ENCODE data around the gene MAMSTR.
"Not testable (repeated sequence)": the region's sequence is repeated elsewhere in the genome, so short reads cannot be mapped to it uniquely, and the experiment has no call there.

The MAMSTR gene

DNA sequence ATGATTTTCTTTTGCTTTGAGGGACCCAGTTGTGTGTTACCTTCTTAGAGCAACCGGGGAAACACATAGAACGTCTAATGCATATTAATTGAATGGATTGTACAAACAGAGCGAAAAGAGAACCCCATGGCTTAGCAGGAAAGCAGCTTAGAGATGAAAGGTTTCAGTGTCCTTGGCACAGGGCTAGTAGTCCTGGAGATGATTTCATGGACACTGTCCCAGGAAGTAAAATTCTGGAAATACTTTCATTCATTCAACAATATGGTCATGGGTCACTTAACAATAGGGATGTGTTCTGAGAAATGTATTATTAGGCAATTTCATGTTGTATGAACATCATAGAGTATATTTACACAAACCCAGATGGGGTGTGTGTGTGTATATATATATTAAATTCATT is 33.4 kb downstream of the MAMSTR start:
- no peak for DNase-seq (ENCODE audit: low read depth)

DNA sequence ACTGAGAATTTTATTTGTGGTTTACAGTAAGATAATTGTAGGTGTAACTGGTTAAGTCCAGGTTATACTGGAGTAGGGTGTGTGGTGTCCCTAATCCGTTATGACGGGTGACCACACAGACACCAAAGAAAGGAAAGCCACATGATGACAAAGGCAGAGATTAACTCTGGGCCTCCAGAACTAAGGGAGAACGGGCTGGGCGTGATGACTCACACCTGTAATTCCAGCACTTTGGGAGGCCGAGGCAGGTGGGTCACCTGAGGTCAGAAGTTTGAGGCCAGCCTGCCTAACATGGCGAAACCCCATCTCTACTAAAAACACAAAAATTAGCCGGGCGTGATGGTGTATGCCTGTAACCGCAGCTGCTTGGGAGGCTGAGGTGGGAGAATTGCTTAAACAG is 33.9 kb downstream of the MAMSTR start:
- DNase-seq (ENCODE audit: low read depth) = no peak

DNA sequence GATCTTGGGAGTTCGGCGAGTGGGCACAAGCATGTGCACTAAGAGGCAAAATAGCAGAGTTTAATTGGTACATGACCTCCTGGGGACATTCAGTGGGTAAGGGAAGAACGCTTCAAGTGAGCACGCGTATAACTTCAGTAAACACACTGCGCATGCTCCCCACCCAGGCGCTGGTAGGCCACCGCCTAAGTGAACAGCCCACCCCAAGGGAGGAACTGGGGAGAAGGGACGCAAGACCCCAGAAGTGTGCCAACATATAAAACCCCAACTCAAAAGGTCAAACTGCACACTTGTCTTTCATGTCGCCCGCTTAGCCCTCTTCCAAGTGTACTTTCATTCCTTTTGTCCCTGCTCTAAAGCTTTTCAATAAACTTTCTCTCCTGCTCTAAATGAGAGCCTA is 36.2 kb downstream of the MAMSTR start:
- peak; percentile 12 for DNase-seq (ENCODE audit: low read depth)

DNA sequence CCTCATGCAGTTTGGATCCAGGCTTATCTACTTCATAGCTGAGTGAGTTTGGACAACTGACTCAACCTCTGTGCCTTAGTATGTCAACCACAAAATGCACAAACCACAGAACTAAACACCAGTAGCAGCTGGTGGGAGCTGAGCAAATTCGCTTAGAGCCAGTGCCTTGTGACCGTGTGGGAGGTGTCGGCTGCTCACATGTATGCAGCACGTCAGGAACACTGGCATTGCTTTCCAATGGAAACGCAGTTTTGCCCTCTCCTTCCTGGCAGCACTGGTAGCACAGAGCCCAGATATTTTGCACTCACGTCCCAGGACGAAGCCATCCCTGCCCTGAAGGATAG is 38.4 kb downstream of the MAMSTR start:
- DNase-seq (ENCODE audit: low read depth) = no peak

DNA sequence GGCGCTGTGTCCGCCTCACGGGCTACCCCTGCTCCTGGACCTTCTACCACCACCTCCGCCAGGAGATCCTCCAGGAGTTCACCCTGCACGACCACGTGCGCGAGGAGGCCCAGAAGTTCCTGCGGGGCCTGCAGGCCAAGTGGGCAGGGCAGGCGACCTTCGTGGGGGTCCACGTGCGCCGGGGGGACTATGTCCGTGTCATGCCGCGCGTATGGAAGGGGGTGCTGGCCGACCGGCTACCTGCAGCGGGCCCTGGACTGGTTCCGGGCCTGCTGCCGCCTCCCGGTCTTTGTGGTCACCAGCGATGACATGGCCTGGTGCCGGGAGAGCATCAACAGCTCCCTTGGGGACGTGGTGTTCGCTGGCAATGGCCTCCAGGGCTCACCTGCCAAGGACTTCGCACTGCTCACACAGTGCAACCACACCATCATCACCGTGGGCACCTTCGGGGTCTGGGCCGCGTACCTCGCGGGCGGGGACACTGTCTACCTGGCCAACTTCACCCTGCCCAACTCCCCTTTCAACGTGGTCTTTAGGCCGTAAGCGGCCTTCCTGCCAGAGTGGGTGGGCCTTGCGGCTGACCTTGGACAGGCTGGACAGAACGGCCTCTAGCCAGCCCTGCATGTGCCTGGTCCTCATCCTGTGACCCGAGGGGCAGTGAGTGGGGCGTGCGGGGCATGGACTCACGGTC is 38.9 kb downstream of the MAMSTR start:
- DNase-seq (ENCODE audit: low read depth) = no peak

DNA sequence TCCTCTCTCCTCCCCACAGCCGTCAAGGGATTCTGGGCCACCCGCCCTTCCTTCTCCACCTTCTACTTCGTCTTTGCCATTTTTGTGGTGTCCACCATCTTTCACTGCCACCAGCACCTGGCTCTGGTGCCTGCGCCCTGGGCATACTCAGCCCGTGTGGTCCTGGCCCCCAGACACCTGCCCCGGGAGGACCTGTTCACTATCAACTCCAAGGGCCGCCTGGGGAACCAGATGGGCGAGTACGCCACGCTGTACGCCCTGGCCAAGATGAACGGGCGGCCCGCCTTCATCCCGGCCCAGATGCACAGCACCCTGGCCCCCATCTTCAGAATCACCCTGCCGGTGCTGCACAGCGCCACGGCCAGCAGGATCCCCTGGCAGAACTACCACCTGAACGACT is 39.5 kb downstream of the MAMSTR start:
- not testable (repeated sequence) for DNase-seq (ENCODE audit: low read depth)

DNA sequence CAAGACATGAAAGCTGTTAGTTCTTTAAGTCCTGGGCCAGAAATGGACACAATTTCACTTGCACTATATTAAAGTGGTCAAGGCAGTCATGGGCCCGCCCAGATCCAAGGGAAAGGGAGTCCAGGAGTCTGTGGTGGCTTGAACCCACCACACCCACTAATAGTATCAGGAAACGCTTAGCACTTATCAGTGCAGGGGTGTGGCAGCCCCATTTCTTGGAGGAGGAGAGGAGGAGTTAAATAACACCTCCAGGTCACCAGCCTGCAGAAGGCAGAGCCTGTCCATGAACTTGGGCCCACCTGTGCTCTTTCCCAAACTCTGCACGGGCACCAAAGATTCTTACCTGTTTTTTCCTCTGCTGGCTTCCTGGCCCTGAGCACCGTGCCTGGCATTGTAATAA is 41.3 kb downstream of the MAMSTR start:
- DNase-seq (ENCODE audit: low read depth) = no peak

DNA sequence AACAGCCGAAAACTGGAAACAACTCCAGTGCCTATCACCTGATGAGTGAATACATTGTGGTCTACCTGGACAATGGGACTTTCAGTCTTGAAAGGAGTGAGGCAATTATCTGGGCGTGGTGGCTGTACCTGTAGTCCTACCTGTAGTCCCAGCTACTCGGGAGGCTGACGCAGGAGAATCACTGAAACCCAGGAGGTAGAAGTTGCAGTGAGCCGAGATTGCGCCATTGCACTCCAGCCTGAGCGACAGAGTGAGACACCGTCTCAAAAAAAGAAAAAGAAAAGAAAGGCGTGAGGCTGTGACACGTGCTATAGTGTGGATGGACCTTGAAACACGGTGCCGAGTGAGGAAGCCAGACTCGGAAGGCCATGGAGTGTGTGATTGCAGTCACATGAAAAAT is 42.6 kb downstream of the MAMSTR start:
- DNase-seq (ENCODE audit: low read depth) = no peak

DNA sequence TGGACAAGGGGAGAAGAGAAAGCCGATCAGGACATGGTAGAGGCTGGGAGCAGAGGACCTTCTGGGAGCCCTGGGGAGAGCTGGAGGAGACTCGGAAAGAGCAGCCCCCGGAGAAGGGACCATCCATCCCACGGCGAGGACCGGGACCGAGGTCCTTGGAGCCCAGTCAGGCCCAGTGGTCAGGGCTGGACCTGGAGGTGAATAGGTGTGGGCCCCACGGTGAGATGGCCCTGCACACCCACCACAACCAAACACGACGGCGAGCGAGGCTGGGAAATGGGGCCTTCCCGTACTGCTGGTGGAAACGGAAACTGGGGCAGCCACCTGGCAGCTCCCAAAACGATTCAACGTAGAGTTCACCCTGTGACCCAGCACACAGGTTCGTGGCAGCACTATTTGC is 43.0 kb downstream of the MAMSTR start:
- no peak for DNase-seq (ENCODE audit: low read depth)

DNA sequence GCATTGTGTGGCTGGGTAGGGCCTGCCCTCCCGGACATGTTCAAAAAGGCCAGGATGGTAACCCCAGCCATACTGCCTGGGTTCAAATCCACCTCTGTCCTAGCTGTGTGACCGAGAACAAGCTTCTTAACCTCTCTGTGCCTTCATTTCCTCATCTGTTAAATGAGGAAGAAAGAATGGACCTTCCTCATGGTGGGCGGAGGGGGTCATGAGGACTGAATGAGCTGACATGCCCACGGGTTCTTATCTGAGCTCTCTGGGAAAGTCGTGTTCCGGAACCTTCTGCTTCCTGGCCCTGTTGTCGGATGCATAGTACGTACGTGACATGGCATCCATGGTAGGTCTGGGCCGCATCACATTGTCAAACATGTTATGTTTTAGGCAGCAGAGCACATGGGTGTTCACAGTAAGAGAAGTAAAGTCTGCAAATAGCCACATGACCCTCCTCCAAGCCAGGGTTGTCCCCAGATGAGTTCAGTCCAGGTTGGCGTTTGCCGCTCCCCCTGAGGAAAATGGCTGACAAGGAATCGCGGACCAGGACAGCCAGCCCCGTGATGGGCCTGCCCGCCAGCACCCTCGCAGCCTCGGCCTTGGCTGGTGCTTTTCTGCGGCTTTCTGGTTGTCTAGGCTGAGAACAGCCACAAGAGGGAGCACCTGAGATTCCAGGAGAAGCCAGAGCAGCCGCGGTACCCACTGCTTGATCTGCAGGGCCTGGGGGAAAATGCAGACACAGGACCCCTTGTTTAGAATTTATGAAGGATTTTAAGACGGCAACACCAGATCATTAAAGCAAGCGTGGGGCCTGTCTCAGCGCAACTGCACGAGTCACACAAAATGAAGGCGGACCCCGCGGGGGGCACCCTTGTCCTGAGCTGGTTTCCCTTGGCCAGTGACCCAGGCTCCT is 44.4 kb downstream of the MAMSTR start:
- peak; percentile 35 for DNase-seq (ENCODE audit: low read depth)

DNA sequence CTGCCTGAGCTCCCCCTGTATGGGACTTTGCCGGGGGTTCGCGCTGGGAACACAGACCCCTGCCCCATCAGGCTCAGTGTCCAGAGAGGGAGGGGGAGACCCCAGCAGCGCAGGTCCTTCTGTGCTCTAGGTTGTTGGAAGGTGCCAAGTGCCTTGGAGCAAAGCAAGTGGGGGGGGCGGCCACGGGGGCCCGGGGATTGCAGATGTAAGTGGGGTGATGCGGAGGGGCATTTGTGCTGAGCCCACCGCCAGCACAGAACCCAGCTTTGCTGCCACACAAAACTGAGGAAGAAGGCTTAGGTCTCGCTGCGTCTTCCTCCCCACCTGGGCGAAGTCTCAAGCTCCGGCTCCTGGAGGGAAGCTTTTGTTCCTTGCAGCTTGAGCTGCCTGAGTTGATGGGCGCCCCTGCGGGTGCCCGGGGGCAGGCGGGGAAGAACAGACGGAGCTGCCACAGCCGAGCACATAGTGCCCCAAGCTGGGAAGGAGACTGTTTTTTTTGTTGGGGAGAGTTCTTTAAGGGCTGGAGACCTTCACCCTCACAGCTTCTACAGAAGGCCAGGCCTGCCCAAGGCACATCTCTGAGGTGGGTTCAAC is 45.2 kb downstream of the MAMSTR start:
- no peak for DNase-seq (ENCODE audit: low read depth)

DNA sequence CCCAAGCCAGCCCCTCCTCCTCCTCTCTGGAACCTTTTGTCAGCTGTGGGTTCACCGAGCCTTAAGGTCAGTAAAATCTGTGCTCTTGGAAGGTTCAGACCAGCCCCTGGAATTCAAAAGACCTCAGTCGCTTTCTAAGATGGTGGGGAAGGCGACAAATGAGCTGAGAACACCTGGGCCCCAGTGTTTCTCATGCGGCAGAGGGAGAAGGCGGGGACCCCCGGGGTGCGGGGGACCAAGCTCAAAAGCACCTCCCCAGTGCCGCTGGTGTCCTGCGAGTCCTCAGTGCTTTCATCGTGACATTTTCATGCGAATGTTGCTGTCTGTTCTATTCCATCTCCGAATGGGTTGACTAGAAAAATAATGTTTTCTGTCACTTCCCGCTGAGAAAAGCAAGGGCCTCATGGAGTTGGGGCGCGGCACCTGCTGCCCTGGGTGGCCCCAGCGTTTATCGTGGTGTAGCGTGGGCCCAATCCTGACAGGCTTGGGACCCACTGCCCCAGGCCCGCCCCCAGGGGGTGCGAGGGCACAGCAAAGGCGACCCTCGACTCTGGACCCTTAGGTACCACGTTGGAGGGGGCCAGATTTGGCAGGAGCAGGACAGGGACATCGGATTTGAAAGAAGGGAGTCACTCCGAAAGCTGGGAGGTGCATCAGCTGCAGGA is 46.0 kb downstream of the MAMSTR start:
- DNase-seq (ENCODE audit: low read depth) = no peak

DNA sequence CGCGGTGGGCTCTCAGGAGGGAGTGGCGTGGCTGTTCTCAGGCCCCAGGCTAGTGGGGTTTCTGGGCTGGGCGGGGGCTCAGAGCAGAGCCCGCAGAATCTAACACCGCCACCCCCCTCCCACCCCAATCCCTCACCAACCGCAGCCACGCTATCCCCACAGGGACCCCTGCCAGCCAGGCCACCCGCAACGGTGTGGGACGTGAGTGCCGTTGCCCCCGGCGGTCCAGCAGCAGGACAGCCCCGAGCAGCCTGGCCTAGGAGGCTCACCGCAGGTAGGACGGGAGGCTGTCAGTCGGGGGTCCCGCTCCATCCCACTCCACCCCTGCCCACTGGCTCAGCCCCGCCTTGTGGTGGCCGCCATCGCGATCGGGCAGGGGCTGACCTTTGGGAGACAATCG is 46.5 kb downstream of the MAMSTR start, which contains the start of gene NTN5:
NTN5 (minus strand) TSS at position 24 of the 400 bp plus-strand sequence. CDS start 2,031 bp downstream, outside the sequence.
- DNase-seq (ENCODE audit: low read depth) = no peak

DNA sequence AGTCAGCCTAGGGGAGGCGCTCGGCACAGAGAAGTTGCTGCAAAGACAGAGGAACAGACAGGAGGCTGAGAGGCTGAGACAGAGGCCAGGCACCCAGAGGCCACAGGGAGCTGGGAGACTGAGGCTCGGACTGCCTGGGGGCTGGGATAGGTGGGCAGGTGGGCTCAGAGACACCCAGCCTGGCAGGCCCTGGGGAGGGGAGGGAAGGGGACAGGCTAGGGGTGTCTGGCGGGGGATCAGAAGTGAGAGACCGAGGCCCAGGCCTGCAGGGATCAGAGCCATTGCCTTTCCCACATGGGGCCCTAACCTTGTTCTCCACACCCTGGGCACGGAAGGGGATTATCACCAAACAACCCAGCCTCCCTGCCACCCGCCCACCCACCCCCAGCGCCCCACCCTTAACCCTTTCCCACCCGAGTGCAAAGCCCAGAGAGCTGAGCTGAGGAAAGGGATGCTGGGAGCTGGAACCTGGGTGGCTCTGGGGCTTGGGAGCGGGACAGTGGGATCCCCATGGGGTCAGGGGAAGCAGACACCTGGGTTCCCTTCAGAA is 48.0 kb downstream of the MAMSTR start:
- DNase-seq (ENCODE audit: low read depth) = no peak

DNA sequence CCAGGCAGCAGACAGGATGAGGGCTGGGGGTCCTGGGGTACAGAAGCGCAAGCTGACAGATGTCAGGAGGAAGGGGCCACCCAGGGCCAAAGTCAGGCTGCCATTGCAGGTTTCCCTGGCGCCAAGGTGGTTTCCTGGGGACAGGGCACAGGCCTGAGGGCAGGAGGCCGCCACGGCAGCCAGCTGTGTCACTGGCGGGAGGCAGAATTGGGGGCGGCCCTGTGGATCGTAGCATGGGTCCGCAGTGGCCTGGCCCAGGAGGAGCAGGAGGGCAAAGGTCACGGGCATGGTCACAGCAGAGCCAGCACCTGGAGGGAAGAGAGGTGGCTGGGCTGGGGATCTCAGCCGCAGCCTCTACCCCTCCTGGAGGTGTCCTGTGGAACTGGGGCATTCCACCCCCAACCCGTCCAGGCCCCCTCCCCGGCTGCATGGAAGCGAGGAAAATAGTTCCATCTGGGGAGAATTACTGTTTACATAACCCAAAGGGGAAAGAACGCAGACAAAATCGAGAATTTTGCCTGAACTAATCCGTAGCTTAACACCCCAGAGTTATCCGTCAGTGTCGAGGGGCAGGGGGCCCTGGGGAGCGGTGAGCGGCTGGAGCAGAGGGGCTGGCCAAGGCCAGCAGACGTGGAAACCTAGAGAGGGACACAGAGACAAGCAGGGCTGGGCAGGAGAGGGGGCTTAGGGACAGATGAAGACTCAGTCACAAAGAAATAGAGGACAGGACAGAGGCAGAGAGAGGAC is 48.7 kb downstream of the MAMSTR start:
- no peak for DNase-seq (ENCODE audit: low read depth)

DNA sequence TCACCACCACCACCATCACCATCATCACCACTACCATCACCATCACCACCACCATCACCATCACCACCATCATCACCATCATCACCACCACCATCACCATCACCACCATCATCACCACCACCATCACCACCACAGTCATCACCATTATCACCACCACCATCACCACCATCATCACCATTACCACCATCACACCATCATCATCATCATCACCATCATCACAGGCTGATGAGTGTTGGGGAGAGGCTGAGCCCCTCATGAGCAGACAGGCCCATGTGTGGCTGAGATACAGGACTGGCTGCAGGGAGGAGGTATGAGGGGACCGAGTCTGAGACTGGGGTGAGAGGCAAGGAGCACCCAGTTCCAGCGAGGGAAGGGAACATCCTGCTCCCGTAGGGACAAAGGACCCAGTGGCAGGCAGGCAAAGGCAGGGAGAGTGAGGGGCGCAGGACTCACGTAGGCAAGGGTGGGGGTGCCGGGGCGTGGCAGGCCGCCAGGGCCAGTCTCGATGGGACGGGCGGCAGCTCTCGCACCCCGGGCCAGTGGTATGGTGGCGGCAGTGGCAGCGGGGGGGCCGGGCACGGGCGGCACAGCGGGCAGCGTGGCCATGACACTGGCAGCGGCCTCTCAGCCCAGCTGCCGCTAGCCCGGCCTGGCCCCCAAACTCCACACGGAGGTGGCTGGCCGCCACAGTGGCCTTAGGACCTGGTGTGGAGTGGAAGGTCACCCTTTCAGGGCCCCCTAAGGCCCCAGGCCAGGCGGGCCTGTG is 49.4 kb downstream of the MAMSTR start:
- DNase-seq (ENCODE audit: low read depth) = no peak

DNA sequence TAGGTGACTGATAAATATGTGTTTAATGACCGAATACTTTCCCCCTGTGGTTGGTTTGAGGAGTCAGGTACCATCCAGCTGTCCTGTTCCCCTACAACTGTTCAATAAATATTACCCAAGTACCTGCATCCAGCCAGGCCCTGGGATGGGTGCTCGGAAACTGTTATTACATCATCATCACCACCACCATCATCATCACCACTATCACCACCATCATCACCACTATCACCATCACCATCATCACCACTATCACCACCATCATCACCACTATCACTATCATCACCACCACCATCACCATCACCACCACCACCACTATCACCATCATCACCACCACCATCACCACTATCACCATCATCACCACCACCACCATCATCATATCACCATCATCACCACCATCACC is 50.8 kb downstream of the MAMSTR start:
- DNase-seq (ENCODE audit: low read depth) = no peak

DNA sequence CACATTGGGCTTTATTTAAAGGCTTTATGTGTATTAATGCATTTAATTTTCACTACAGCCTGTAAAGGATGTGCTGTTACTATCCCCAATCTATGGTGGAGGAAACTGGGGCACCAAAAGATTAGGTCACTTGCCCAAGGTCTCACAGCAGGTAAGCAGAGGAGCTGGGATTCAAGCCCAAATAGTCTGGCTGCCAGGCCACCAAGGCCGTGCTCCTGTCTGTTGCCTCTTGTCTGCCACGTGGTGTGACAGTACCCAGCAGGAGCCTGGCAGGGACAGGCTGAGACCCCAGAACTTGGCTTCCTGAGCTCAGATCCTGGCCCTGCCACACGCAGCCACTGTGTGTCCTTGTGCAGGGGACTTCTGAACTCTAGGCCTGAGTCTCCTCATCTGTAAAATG is 51.2 kb downstream of the MAMSTR start:
- DNase-seq (ENCODE audit: low read depth) = no peak

DNA sequence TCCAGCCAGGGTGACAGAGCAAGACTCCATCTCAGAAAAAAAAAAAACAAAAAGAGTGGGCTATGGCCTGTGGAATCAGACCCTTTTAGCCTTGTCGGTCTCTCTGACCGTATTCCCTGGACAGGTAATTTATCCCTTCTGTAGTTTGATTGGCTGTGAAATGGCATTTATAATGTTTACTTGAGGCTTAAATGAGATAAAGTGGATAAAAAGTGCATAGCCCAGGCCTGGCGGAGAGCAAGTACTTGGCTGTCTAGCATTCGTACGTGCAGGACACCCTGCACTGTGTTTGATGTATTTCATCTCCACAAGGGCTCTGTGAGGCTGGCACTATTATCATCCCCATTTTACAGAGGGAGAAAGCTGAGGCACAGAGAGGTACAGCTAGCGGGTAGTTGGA is 53.7 kb downstream of the MAMSTR start:
- no peak for DNase-seq (ENCODE audit: low read depth)

DNA sequence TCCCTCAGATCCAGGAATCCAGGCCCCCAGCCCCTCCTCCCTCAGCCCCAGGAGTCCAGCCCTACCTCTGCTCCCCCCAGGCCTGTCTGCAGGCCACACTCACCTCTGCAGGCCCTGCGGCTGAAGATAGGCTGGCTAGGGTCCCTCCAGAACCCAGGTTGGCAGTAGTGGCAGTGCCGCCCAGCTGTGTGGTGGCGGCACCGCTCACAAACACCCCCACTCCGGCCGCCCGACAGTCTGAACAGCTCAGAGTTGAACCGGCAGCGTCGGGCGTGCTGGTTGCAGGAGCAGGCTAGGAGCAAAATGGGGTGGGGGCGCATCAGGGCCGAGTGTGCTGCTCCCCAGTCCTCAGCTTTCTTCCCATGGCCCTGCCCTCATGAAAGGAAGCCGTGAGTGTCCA is 55.0 kb downstream of the MAMSTR start:
- DNase-seq (ENCODE audit: low read depth) = no peak

DNA sequence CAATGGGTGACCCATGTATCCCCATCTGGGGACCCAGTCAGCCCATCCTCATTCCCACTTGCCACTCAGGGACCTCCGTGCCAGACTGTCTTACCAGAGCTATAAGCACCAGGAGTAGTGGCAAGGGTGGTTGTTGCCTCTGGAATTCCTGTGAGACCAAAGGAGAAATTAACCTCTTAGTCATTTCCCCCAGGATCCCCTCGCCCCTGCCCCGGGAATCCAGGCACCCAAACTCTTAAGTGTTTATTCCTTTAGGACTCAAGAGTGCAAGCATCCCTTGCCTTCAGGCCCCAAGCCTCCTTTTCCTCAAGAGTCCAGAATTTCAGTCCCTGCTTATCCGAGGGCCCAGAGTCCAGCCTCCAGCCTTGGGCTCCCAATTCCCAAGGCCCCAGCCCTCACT is 55.9 kb downstream of the MAMSTR start:
- DNase-seq (ENCODE audit: low read depth) = no peak
